Right lobe of liver (tissue), 4 donors: ENCODE data around the gene CDH4.
"Not testable (repeated sequence)": the region's sequence is repeated elsewhere in the genome, so short reads cannot be mapped to it uniquely, and the experiment has no call there.

Experiments
- POLR2A ChIP-seq: fragments of 450-650 bp; IDR thresholded peaks from one replicate; pipeline ENCODE4 v1.6.1; 2017; ENCODE audit warnings: antibody characterized with exemption, mild to moderate bottlenecking
- TF ChIP-seq, protein P1 (sequence below), 4 donors: fragments of 200-600 bp in 3 of 4; fragments of 450-650 bp in 1 of 4; IDR thresholded peaks; one replicate each; pipeline versions ENCODE4 v1.5.1 to v1.8.0; 2016 to 2022; ENCODE audit warnings: antibody characterized with exemption in 4 of 4, mild to moderate bottlenecking in 2 of 4
- donor health status: DM: no; HTN: no; CAD: no.
- donor health status: DM: no; HTN: no; CAD: no.
- donor health status: DM: no; HTN: yes; CAD: no.

DNA sequence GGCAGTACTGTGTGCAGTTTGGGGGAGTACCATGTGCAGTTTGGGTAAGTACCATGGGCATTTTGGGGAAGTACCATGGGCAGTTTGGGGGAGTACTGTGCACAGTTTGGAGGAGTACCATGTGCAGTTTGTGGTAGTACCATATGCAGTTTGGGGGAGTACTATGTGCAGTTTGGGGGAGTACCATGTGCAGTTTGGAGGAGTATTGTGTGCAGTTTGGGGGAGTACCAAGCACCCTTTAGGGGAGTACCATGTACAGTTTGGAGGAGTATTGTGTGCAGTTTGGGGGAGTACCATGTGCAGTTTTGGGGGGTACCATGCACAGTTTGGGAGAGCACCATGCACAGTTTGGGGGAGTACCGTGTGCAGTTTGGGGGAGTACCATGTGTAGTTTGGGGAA lies 21.6 kb downstream of the CDH4 start:
- TF ChIP-seq POLR2A = not testable (repeated sequence)
- TF ChIP-seq, protein P1, sequence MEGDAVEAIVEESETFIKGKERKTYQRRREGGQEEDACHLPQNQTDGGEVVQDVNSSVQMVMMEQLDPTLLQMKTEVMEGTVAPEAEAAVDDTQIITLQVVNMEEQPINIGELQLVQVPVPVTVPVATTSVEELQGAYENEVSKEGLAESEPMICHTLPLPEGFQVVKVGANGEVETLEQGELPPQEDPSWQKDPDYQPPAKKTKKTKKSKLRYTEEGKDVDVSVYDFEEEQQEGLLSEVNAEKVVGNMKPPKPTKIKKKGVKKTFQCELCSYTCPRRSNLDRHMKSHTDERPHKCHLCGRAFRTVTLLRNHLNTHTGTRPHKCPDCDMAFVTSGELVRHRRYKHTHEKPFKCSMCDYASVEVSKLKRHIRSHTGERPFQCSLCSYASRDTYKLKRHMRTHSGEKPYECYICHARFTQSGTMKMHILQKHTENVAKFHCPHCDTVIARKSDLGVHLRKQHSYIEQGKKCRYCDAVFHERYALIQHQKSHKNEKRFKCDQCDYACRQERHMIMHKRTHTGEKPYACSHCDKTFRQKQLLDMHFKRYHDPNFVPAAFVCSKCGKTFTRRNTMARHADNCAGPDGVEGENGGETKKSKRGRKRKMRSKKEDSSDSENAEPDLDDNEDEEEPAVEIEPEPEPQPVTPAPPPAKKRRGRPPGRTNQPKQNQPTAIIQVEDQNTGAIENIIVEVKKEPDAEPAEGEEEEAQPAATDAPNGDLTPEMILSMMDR (IDR thresholded peaks at IDR 0.05) = not testable (repeated sequence)
